Nephron progenitor cell (in vitro differentiated cells): ENCODE data around the gene RPP25.
"Not testable (repeated sequence)": the region's sequence is repeated elsewhere in the genome, so short reads cannot be mapped to it uniquely, and the experiment has no call there.

ENCODE experiments used
- DNase-seq: peaks from one replicate; pipeline ENCODE4 v3.0.0; 2021
- H3K27ac Mint-ChIP-seq: 2 replicates; pipeline ENCODE4 v1.8.0; 2021; ENCODE audit warnings: mild to moderate bottlenecking, moderate library complexity, mixed read lengths
- H3K27me3 Mint-ChIP-seq: 2 replicates; pipeline ENCODE4 v1.8.0; 2021; ENCODE audit warnings: mild to moderate bottlenecking, low read depth, mixed read lengths; ENCODE audit not compliant: poor library complexity
- H3K36me3 Mint-ChIP-seq: 2 replicates; pipeline ENCODE4 v1.8.0; 2021; ENCODE audit warnings: low read depth, mixed read lengths
- H3K4me1 Mint-ChIP-seq: 2 replicates; pipeline ENCODE4 v1.8.0; 2021; ENCODE audit warnings: mixed read lengths
- H3K4me3 Mint-ChIP-seq: 2 replicates; pipeline ENCODE4 v1.8.0; 2021; ENCODE audit warnings: mild to moderate bottlenecking, moderate library complexity, mixed read lengths
- H3K9me3 Mint-ChIP-seq: 2 replicates; pipeline ENCODE4 v1.8.0; 2021; ENCODE audit warnings: mild to moderate bottlenecking, moderate library complexity, mixed read lengths
- CTCF ChIP-seq: fragments of 200-600 bp; sonication (generic); IDR thresholded peaks from 2 replicates; pipeline ENCODE4 v1.5.0; 2021; ENCODE audit warnings: antibody characterized with exemption

RPP25 gene

DNA sequence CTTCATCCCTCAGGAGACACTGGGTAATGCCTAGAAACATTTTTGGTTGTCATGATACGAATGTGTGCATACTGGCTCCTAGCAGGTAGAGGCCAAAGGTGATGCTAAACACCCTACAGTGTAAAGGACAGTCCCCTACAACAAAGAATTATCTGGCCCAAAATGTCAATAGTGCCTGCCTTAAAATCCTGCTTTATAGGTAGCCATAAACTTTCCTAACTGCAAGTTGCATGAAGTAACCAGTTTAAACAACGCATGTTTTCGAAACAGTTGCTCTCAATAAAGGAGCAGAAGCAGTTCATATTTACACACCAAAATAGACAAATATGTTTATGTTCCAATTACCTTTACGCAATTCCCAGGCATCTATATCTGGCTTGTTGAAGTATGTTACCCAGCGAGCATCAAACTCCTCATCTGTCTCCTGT, 27.8 kb downstream of the RPP25 start:
- no peaks in the 10 kb centered on the region for H3K9me3 Mint-ChIP-seq
- H3K4me3 Mint-ChIP-seq: no peak overlapping the region
- no peaks in the 10 kb centered on the region for H3K27me3 Mint-ChIP-seq
- no peak overlapping the region for H3K27ac Mint-ChIP-seq
- H3K4me1 Mint-ChIP-seq: no peaks in the 10 kb centered on the region
- no peak for DNase-seq
- H3K36me3 Mint-ChIP-seq: peaks cover 62% of the 10 kb centered on the region
- no peak for TF ChIP-seq CTCF

- no peak for DNase-seq
- TF ChIP-seq CTCF: no peak
- Mint-ChIP-seq H3K27ac (no peak overlapping the region), H3K36me3 (peaks cover 68% of the 10 kb centered on the region), H3K4me3 (no peak overlapping the region), H3K27me3 (no peaks in the 10 kb centered on the region), H3K9me3 (no peaks in the 10 kb centered on the region), H3K4me1 (no peaks in the 10 kb centered on the region)
Observed at GRCh38 chr15:74924525-74924924, 32.0 kb downstream of the RPP25 start.

GRCh38 chr15:74920456-74920855, 36.1 kb downstream of the RPP25 start:
- Mint-ChIP-seq H3K27ac (no peak overlapping the region), H3K4me3 (no peak overlapping the region), H3K9me3 (no peaks in the 10 kb centered on the region), H3K36me3 (peaks cover 68% of the 10 kb centered on the region), H3K27me3 (no peaks in the 10 kb centered on the region), H3K4me1 (no peaks in the 10 kb centered on the region)
- no peak for TF ChIP-seq CTCF
- DNase-seq: no peak

GRCh38 chr15:74917676-74918075, 38.9 kb downstream of the RPP25 start:
- no peaks in the 10 kb centered on the region for H3K4me1 Mint-ChIP-seq
- TF ChIP-seq CTCF: no peak
- no peak for DNase-seq

DNA sequence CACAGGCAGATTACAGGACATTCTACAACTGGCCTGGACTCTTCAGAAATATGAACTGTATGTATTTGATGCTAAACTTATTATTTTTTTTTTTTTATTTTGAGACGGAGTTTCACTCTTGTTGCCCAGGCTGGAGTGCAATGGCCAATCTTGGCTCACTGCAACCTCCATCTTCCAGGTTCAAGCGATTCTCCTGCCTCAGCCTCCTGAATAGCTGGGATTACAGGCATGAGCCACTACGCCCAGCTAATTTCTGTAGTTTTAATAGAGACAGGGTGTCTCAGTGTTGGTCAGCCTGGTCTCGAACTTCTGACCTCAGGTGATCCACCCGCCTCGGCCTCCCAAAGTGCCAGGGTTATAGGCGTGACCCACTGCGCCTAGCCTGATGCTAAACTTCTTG, 42.8 kb downstream of the RPP25 start:
- Mint-ChIP-seq H3K36me3 (peaks cover 77% of the 10 kb centered on the region), H3K27ac (peak overlapping the region; percentile 79)
- H3K4me3 Mint-ChIP-seq, H3K4me1 Mint-ChIP-seq, H3K9me3 Mint-ChIP-seq, H3K27me3 Mint-ChIP-seq, DNase-seq: not testable (repeated sequence)

More at GRCh38 chr15:74917676-74918075, 38.9 kb downstream of the RPP25 start:
- Mint-ChIP-seq H3K36me3 (peaks cover 75% of the 10 kb centered on the region), H3K9me3 (no peaks in the 10 kb centered on the region), H3K27me3 (no peaks in the 10 kb centered on the region), H3K4me3 (no peak overlapping the region), H3K27ac (no peak overlapping the region)

GRCh38 chr15:74913041-74913440, 43.5 kb downstream of the RPP25 start:
- H3K4me3 Mint-ChIP-seq: no peak overlapping the region
- no peak overlapping the region for H3K27ac Mint-ChIP-seq
- H3K9me3 Mint-ChIP-seq: peaks cover 6% of the 10 kb centered on the region
- no peaks in the 10 kb centered on the region for H3K4me1 Mint-ChIP-seq
- H3K27me3 Mint-ChIP-seq: no peaks in the 10 kb centered on the region
- TF ChIP-seq CTCF: no peak
- no peak for DNase-seq
- peaks cover 73% of the 10 kb centered on the region for H3K36me3 Mint-ChIP-seq
